HL-60 (cell line): ENCODE results near the gene RAB13.

Experiments
- CTCF ChIP-seq: IDR thresholded peaks from one replicate; pipeline ENCODE4 v1.5.1; 2011; ENCODE audit warnings: low read length, control low read depth, inconsistent platforms; ENCODE audit not compliant: insufficient read depth
- GABPA ChIP-seq: IDR thresholded peaks from 2 replicates; pipeline ENCODE4 v1.6.1; 2012; ENCODE audit warnings: low read depth
- TF ChIP-seq, protein P1 (sequence below): IDR thresholded peaks from 2 replicates; pipeline ENCODE4 v1.6.1; 2012; ENCODE audit warnings: low read depth; ENCODE audit not compliant: insufficient replicate concordance

GRCh38 chr1:153956997-153957715 is 29.0 kb downstream of the RAB13 start:
- TF ChIP-seq CTCF (no peak), GABPA (no peak)
- TF ChIP-seq, protein P1, sequence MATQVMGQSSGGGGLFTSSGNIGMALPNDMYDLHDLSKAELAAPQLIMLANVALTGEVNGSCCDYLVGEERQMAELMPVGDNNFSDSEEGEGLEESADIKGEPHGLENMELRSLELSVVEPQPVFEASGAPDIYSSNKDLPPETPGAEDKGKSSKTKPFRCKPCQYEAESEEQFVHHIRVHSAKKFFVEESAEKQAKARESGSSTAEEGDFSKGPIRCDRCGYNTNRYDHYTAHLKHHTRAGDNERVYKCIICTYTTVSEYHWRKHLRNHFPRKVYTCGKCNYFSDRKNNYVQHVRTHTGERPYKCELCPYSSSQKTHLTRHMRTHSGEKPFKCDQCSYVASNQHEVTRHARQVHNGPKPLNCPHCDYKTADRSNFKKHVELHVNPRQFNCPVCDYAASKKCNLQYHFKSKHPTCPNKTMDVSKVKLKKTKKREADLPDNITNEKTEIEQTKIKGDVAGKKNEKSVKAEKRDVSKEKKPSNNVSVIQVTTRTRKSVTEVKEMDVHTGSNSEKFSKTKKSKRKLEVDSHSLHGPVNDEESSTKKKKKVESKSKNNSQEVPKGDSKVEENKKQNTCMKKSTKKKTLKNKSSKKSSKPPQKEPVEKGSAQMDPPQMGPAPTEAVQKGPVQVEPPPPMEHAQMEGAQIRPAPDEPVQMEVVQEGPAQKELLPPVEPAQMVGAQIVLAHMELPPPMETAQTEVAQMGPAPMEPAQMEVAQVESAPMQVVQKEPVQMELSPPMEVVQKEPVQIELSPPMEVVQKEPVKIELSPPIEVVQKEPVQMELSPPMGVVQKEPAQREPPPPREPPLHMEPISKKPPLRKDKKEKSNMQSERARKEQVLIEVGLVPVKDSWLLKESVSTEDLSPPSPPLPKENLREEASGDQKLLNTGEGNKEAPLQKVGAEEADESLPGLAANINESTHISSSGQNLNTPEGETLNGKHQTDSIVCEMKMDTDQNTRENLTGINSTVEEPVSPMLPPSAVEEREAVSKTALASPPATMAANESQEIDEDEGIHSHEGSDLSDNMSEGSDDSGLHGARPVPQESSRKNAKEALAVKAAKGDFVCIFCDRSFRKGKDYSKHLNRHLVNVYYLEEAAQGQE = no peak
